Choroid plexus epithelial cell (primary cell): Measurements from ENCODE around the gene RBMS1.

Source experiments
- DNase-seq: peaks from one replicate; pipeline ENCODE4 v3.0.0-alpha.2; 2010; ENCODE audit warnings: low read depth
- H3K4me3 ChIP-seq: 2 replicates; pipeline ENCODE4 v1.5.1; 2011; ENCODE audit warnings: low read depth, mild to moderate bottlenecking, control low read depth, low read length, moderate library complexity
- TF ChIP-seq, protein P1 (sequence below): conservative IDR thresholded peaks from 2 replicates; pipeline ENCODE4 v1.5.1; 2011; ENCODE audit warnings: low read depth, mild to moderate bottlenecking, control low read depth, inconsistent platforms, low read length, moderate library complexity

The RBMS1 gene

DNA sequence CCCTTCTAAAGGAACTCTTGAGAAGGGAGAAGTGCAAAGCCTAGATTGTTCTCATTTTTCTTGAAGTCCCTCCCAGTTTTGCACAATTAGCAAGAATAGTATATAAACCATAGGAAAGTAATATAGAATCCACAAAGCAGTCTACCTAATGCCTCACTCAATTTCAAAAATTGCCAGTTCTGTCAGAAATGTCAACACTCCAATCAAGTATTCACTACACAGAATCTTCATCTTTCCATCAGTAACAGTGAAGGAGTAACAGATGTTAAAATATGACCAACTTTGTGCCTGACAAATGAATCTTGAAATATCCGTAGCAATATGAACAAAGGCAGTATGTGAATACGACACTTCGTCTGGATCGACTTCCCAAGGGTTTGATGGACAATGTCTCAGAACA, 56.3 kb downstream of the RBMS1 start:
- TF ChIP-seq, protein P1, sequence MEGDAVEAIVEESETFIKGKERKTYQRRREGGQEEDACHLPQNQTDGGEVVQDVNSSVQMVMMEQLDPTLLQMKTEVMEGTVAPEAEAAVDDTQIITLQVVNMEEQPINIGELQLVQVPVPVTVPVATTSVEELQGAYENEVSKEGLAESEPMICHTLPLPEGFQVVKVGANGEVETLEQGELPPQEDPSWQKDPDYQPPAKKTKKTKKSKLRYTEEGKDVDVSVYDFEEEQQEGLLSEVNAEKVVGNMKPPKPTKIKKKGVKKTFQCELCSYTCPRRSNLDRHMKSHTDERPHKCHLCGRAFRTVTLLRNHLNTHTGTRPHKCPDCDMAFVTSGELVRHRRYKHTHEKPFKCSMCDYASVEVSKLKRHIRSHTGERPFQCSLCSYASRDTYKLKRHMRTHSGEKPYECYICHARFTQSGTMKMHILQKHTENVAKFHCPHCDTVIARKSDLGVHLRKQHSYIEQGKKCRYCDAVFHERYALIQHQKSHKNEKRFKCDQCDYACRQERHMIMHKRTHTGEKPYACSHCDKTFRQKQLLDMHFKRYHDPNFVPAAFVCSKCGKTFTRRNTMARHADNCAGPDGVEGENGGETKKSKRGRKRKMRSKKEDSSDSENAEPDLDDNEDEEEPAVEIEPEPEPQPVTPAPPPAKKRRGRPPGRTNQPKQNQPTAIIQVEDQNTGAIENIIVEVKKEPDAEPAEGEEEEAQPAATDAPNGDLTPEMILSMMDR: no peak
- DNase-seq: no peak
- H3K4me3 ChIP-seq: no peak overlapping the region

DNA sequence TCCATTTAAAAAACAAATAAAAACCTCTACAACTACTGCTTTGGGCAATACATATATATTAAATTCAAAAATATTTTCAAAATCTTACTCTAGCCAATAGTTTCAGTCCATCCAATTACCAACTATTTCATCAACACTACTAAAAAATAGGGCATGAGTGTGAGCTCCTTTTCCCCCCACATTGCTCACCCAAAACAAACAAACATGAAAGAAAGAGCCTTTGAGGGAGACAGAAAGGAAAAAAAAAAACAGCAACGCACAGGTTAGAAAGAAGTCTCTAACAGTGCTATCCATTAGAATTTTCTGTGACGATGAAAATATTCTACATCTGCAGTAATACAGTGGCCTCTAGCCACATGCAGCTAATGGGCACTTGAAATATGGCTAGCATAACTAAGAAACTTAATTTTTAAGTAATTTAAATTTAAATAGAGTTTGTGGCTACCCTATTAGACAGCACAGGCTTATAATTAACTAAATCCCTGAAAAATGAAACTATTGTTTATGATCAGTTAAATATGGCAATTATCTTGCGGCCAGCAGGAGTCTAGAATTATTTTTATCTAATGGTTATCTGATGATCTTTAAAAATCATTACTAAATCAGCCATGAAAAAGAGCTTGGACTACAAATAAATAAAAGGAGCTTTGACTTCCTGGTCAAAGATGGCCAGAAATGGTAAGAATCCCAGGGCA, 59.2 kb downstream of the RBMS1 start:
- DNase-seq: no peak
- H3K4me3 ChIP-seq: no peak overlapping the region
- TF ChIP-seq, protein P1: no peak

DNA sequence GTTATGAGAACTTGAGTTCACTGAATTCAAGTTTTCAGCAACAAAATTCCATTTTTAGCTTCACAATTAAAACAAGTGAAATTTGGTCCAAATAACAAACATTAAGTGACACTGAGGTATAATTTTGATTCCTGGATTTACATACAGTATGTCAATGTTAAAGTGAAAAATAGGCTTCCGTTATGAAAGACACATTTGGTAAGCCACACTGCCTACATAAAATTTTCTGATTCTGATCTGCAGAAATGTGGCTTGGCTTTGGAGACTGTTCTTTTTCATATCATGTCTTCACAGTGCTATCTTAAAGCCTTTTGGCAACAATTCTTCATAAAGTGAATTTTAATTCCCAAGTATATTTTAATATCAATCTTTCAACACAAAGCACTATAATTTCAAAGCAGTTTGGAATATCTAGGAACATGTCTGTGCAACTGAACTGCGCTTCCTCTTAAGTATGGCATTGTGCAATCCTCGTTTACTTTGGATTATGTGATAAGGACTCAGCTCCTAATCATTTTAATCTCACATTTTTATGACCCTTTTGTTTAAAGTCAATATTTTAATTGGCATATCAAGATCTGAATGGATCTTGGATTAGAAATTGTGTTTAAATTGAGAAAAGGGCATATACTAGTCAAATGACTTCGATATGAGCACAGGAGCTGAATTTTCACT, 60.0 kb downstream of the RBMS1 start:
- TF ChIP-seq, protein P1: no peak
- peak; percentile 46 for DNase-seq
- no peak overlapping the region for H3K4me3 ChIP-seq

DNA sequence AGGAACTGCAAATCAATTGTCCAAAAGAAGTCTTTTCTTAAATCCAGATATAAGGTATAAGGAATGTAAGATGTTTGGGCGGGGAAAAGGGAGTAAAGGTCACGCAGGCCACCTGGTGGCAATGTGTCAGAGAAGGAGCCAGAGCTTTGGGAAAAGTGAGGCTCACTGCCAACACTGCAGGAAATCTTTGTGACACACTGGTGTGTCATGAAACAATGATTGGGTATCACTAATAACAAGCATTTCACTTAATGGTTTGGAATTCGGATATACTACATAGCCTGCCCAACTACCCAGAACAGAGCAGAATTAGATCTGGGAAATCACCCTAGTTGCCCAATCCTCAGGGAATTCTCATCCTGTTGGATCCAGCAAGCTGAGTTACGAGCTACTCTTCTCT, 61.0 kb downstream of the RBMS1 start:
- DNase-seq: no peak
- H3K4me3 ChIP-seq: no peak overlapping the region
- TF ChIP-seq, protein P1: no peak

DNA sequence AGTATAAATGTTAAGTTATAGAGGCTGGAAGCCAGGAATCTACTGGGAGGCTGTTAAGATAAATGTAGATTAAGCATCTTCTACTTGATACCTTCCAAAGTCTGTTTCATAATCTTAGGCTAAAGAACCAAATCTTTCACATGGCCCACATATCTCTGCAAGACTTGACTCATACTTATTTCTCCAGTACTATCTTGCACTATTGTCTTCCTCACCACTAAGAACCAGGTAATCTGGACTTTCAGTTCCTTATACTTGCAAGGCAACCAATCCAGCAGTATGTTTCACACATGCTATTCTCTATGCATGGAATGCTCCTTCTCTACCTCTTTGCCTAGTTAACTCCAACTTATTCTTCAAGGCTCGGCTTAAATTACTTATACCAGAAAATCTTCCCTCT, 62.2 kb downstream of the RBMS1 start:
- no peak for DNase-seq
- TF ChIP-seq, protein P1: no peak
- H3K4me3 ChIP-seq: no peak overlapping the region

DNA sequence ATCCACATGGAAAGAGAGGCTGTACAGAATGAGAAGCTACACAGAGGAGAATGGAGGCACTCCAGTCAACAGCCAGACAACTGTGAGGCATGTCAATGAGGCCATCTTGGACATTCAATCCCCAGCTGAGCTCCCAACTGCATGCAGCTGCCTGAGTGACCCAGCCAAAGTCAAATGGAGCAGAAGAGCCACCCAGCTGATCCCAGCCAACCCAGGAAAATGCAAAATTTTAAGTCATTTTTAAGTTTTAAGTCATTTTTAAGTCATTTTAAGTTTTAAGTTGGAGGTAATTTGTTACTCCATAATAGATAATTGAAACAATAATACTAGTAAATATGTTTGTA, 63.6 kb downstream of the RBMS1 start:
- no peak for DNase-seq
- no peak overlapping the region for H3K4me3 ChIP-seq
- TF ChIP-seq, protein P1: no peak
